CD4-positive, alpha-beta T cell treated with Interleukin-10 for 1 hour (primary cell): ENCODE results near the gene MTFR1L.

ENCODE experiments used
- DNase-seq: peaks from one replicate; pipeline ENCODE4 v3.0.0-alpha.2; 2020

MTFR1L gene

GRCh38 chr1:25792115-25792514 lies 27.6 kb upstream of the MTFR1L start:
- DNase-seq = no peak

- DNase-seq = no peak
Observed at GRCh38 chr1:25793585-25794170, 26.1 kb upstream of the MTFR1L start.

- DNase-seq = no peak
Observed at GRCh38 chr1:25794325-25794724, 25.4 kb upstream of the MTFR1L start.

GRCh38 chr1:25795211-25795610 lies 24.5 kb upstream of the MTFR1L start:
- DNase-seq = no peak

- peak; percentile 63 for DNase-seq
Observed at GRCh38 chr1:25795946-25796810, 23.6 kb upstream of the MTFR1L start.

GRCh38 chr1:25796811-25797458 lies 22.8 kb upstream of the MTFR1L start:
- peak; percentile 85 for DNase-seq

- peak; percentile 21 for DNase-seq
Observed at GRCh38 chr1:25797939-25798338, 21.8 kb upstream of the MTFR1L start.

- DNase-seq = no peak
Observed at GRCh38 chr1:25798666-25799351, 20.9 kb upstream of the MTFR1L start.

- DNase-seq = no peak
Observed at GRCh38 chr1:25799352-25799934, 20.3 kb upstream of the MTFR1L start.

- DNase-seq = peak; percentile 49
Observed at GRCh38 chr1:25799935-25800702, 19.6 kb upstream of the MTFR1L start, which contains the start of gene SELENON. Gene SELENON, plus strand, starts transcription at chr1:25800193. Its CDS starts 38 bp downstream, at chr1:25800231.

GRCh38 chr1:25800703-25801377 lies 18.9 kb upstream of the MTFR1L start:
- DNase-seq = no peak

- peak; percentile 16 for DNase-seq
Observed at GRCh38 chr1:25802915-25803314, 16.8 kb upstream of the MTFR1L start.

GRCh38 chr1:25803368-25803767 lies 16.4 kb upstream of the MTFR1L start:
- no peak for DNase-seq

- no peak for DNase-seq
Observed at GRCh38 chr1:25804244-25804963, 15.3 kb upstream of the MTFR1L start.

GRCh38 chr1:25804964-25805862 lies 14.5 kb upstream of the MTFR1L start:
- DNase-seq = no peak

- no peak for DNase-seq
Observed at GRCh38 chr1:25805863-25806225, 13.9 kb upstream of the MTFR1L start.

- DNase-seq = no peak
Observed at GRCh38 chr1:25806418-25806817, 13.3 kb upstream of the MTFR1L start.

- DNase-seq = no peak
Observed at GRCh38 chr1:25807480-25808390, 12.0 kb upstream of the MTFR1L start.
